Activated CD8-positive, alpha-beta memory T cell treated with anti-CD3 and anti-CD28 coated beads, Interleukin-2, amount 50 U/mL, for 24 hours (primary cell): ENCODE results near the gene DMGDH.

Source experiments
- DNase-seq: peaks from one replicate; pipeline ENCODE4 v3.0.0-alpha.2; 2020; ENCODE audit errors: extremely low read depth

Gene DMGDH

GRCh38 chr5:78974601-78975000 lies 94.9 kb downstream of the DMGDH start:
- no peak for DNase-seq

DNA sequence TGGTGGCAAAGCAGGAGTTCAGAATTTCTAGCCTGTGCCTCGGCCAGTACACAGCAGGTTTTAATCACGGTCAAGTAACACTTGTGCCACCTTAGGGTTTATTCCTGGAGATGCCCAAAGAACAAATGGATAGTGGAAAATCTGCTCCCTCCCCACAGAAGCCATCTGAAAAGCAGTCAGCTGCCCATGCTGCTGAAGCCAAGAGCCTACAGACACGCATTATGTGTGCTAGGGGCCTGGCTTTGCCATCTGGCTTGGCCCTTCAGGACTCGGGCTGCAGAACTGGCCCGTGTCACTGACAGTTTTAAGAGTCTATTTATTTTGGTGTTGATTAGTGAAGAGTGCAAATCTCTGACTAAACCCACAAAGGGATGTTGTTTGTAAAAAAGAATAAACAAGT lies 95.5 kb downstream of the DMGDH start:
- DNase-seq = no peak

- DNase-seq = no peak
Observed at GRCh38 chr5:78972654-78973428, 96.6 kb downstream of the DMGDH start.

- DNase-seq = no peak
Observed at GRCh38 chr5:78971998-78972397, 97.5 kb downstream of the DMGDH start.

DNA sequence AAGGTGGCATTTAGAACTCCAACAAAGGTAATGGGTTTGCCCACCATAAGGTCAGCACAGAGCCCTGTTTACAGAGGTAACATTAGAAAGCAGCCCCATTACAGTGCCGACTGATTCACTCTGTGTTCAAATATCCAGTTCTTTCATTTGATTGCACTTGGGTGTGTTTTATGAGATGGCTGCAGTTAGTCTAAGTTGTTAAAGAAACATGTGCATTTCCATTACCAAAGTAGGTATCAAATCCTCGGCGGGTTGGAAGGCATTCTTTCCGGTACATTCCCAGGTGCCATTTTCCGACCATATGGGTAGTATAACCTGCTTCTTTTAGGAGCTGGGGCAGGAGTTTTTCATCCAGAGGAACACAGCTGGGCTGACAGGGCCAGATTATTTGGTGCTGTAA lies 100.7 kb downstream of the DMGDH start:
- DNase-seq = no peak

DNA sequence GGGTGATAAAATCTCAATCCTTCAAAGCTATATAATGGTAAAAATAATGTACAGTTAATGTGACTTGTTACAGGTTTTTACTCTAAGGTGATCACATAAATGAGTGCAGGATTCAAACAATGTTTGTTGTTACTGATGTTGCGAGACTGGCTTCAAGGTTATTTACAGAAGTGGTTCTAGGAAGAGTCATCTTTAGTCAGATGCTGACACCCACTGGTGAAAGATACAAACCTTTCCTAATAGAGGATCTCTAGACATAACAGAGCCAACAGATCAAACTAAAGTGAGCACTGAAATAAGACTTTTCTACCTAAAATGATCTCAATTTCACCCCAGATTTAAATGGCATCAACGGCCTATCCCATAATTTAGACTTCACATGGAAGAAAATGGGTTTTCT lies 104.6 kb downstream of the DMGDH start:
- no peak for DNase-seq

GRCh38 chr5:78961743-78962142 lies 107.7 kb downstream of the DMGDH start:
- DNase-seq = no peak

DNA sequence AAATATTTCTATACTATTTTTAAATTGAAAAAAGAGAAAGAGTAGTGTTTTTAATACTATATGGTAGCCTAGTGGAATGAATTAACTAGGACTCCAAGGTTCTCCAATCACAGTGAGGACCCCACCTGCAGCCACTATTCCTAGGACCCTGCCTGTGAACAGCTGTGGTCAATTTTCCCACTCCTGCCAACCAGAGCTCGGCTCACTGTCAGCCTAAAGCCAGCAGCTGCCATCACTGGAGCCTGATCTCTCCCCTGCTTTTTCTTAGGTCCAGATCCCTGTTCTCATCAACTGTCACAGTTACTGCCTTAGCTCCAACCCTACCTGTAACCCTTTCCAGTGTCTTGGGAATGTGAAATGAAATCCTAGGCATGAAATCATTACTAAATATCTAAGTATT lies 109.7 kb downstream of the DMGDH start:
- no peak for DNase-seq

- no peak for DNase-seq
Observed at GRCh38 chr5:78958672-78959445, 110.6 kb downstream of the DMGDH start.

- DNase-seq = no peak
Observed at GRCh38 chr5:78956901-78957300, 112.6 kb downstream of the DMGDH start.

- no peak for DNase-seq
Observed at GRCh38 chr5:78953092-78953800, 116.2 kb downstream of the DMGDH start.
